HG03442 (cell line): Measurements from ENCODE around the gene IFIT3.

Experiments
- ATAC-seq: cut with Tn5 transposase; IDR thresholded peaks from one replicate; pipeline ENCODE4 v1.9.1; 2021; ENCODE audit warnings: mild to moderate bottlenecking, moderate library complexity; ENCODE audit not compliant: unreplicated experiment

IFIT3 gene

GRCh38 chr10:89389254-89389653 is 61.5 kb downstream of the IFIT3 start:
- no peak for ATAC-seq
